Inflammatory macrophage treated with lipopolysaccharide for 4 hours (primary cell): Measurements from ENCODE around the gene BANP.

Experiments used
- DNase-seq: peaks from one replicate; pipeline ENCODE4 v3.0.0-alpha.2; 2020

The BANP gene

GRCh38 chr16:88055356-88055755, 104.1 kb downstream of the BANP start:
- no peak for DNase-seq

GRCh38 chr16:88056212-88056611, 105.0 kb downstream of the BANP start:
- DNase-seq = no peak

DNA sequence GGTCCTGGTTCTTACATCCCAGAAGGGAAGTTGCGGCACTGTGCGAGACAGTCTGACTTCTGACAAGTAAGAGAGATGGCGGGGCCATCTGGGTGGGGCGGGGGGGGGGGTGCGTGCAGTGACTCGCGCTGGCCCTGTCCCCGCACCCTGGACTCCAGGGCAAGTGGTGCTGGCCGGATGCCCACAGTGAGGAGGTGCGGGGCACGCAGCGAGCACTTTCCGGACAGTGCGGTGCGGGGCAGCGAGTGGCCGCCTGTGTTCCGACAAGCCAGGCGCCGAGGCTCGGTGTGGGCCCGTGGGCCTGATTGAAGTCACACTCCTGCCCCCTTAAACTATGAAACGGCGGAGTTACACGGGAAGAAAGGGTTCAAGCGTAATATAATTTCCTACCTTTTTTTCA, 106.4 kb downstream of the BANP start:
- DNase-seq = no peak

- DNase-seq = no peak
Measured at GRCh38 chr16:88058136-88058535, 106.9 kb downstream of the BANP start.

- no peak for DNase-seq
Measured at GRCh38 chr16:88058817-88059216, 107.6 kb downstream of the BANP start.

GRCh38 chr16:88059701-88060386, 108.6 kb downstream of the BANP start:
- no peak for DNase-seq

DNA sequence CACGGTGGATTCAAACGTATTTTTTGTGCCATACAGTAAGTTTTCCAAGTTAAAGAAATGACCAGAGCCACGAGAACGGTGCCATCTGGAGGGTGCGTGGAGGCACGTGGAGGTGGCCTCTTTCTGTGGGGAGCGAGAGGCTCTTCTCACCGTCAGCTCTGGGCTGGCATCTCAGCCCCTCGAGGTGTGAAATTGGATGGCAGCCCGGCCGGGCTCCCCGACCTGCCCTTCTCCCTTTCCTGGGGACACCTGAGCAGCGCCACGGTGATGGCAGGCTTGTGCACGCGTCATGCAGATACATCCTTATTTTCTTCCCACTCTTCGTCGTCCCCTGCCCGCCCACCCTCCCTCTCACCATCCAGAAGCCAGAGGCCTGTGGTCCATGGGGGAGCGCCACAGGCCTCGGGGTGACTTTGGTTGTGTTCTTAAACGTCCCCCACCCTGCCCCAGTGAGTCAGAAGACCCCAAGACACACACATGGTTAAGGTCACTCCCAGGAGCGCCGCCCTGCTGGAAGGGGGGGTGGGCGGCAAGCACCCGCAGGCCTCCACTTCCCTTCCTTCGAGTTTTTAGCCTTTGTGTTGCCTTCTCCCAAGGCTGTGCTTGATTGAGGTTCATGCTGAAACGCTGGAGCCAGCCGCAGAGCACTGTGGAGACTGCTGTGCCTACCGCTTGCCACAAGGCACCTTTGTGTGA, 109.4 kb downstream of the BANP start:
- DNase-seq = no peak

DNA sequence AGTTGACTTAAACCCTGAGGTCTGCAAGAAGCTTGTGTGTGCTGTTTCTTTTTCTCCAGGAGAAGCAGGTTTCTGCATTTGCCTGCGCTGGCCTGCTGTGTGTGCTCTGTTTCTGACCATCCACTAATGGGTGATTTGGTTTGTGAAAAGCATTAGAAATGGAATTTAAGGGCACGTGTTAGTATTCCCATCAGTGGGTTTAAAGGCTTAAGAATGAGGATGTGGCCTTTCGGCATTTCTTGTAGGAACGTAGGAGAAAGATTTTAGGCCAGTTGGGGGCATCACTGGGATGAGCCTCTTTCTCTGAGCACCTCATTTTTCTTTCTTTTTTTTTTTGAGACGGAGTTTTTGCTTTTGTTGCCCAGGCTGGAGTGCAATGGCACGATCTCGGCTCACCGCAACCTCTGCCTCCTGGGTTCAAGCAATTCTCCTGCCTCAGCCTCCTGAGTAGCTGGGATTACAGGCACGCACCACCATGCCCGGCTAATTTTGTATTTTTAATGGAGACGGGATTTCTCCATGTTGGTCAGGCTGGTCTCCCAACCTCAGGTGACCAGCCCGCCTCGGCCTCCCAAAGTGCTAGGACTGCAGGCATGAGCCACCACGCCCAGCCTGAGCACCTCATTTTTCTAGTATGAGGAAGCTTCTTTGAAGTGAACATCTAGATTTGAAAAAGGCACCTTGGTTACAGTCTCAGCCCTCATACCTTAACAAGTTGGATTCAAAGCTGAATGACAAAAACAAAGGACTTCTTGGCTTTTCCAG, 110.3 kb downstream of the BANP start:
- no peak for DNase-seq

DNA sequence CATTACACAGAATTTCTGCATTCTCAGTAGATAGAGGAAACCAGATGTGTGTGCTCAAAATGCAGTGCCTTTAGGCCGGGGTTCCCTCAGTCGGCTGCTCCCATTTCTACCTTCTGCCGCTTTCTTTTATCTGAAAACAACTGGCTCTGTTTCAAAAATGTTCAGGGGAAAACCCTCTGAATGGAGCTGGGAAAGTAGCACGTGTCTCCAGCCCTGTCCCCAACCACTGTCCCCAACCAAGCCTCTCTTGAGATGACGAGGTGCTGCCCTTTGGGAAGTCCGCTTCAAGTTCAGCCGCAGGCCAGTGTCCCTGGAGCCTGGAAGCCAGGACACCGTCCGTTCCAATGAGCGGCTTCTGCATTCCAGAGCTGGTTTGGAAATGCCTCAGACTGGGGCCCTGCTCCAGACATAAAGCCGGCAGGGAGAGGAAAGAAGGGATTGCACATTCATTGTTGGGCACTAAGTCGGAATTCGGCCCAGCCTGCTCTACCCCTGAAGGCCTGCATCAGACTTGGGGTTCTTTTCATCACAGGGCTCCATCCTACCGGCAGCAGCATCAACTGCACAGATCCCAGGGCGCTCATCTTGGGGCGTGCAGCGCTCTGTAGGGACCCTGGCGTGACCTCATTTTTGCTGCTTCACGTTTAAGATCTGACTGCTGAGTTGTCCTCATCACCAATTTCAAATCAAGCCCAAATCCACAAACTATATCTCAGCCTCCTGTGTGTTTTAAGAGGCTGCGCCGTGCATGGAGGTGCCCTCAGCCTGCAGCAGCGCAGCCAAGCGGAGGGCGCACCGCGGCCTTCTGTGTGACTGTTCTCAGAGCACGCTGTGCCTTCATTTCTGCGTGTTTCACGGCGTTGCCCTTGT, 111.3 kb downstream of the BANP start:
- no peak for DNase-seq

GRCh38 chr16:88063211-88063773, 112.1 kb downstream of the BANP start:
- DNase-seq = no peak

- no peak for DNase-seq
Measured at GRCh38 chr16:88064011-88064888, 113.0 kb downstream of the BANP start.

DNA sequence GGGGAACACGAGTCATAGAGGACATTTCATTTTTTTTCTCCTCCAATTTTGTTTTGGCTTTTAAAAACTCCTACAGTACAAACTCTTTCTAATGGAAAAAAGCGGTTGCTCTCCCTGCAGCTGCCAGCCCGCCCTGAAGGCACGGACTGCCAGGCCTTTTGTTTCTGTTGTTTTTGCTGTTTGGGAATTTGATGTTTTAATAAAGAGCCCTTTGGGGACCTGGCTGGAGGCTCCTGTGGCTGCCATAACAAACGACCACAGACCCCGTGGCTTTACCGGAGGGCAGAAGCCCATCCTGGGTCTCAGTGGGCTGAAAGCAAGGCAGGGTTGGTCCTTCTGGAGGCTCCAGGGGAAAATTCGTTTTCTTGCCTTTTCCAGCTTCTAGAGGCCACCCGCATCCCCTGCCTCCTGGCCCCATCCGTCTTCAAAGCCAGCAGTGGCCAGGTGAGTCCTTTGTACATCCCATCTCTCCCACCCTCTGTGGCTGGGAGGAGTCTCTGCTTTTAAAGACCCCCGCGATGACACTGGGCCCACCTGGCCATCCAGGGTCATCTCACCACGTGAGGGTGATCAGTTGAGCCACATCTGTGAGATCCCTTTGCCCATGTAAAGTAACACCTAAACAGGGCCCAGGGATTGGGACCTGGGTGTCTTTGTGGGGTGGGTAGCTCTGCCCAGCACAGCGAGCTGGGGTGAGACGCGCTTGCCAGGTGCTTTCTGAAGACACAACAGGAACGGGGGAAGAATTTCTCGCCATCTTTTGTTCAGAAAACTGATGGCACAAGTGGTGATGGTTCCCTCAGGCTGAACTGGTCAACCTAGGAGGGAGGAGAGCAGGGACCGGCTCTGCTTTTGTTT, 113.9 kb downstream of the BANP start:
- DNase-seq = no peak

DNA sequence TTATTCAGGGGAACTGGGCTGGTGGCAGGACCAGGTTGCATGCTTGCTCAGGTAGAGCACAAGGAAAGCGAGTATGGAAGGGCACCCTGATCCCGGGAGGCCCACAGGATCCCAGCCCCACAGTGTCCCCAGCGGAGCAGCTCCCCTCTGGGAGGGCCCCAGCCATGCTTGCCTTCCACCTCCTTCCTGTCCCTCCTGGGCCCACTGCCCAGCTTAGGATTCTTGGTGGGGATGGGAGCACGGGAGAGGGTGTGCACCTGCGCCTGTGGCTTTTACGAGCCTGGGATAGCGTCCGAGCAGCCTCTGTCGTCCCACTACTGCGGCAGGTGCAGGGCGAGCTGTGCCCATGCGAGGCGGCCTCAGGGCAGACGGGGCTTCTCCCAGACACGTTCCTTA, 114.5 kb downstream of the BANP start:
- DNase-seq = no peak

DNA sequence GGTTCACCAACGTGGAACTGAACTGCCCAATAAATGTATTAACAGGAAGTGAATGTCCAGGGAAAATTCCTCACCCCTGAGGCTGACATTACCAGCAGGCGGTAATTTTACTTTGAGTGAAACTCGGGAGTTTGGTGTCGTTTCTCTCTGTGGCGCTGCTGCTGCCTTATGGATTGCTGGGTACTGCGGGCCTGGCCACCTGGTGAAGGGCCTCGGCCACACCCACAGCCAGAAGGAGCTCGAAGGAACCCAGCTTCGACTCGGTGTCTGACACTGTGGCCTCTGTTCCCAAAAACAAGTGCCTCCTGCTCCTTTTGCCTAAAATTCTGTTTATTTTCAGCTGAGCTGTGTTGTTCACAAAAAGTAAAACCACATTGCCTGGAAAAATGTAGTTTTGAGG, 115.0 kb downstream of the BANP start:
- DNase-seq = no peak

- DNase-seq = no peak
Measured at GRCh38 chr16:88066680-88067529, 115.7 kb downstream of the BANP start.

GRCh38 chr16:88067530-88068411, 116.5 kb downstream of the BANP start:
- DNase-seq = no peak

- DNase-seq = no peak
Measured at GRCh38 chr16:88068476-88069396, 117.5 kb downstream of the BANP start.
